SK-N-SH (cell line): Measurements from ENCODE around the gene MAPK14. TPM values are rescaled to one million over a fixed set of nuclear protein-coding genes. Genes with fewer than 3 reads are reported as not detected.
A peak's percentile ranks its signal among the peaks of the same experiment; 100 is the strongest.

Source experiments
- CTCF ChIA-PET: fragments of 300-600, 350-600 bp; formaldehyde crosslinking; extraction: SDS; loops from one replicate; lab custom pipeline; 2021; lab: Yijun Ruan, JAX
- POLR2A ChIA-PET: fragments of 350-600 bp; sonication (Branson Sonifier 250); formaldehyde crosslinking; extraction: SDS; loops from one replicate; lab custom pipeline; 2020; ENCODE audit warnings: antibody characterized with exemption, inconsistent platforms; lab: Yijun Ruan, JAX
- DNase-seq: peaks from one replicate; pipeline ENCODE4 v3.0.0; 2012
- H2AFZ ChIP-seq: fragments of 200-600 bp; sonication (generic); 2 replicates; pipeline ENCODE4 v1.8.1; 2016; ENCODE audit warnings: antibody characterized with exemption, mild to moderate bottlenecking, low read depth
- H3F3A ChIP-seq: fragments of 200-600 bp; sonication (generic); replicated peaks from 2 replicates; pipeline ENCODE3; 2016; ENCODE audit warnings: antibody characterized with exemption, mild to moderate bottlenecking; ENCODE audit not compliant: insufficient read depth
- H3K27ac ChIP-seq, 2 experiments: fragments of 200-500 bp in 1 of 2; fragments of 200-600 bp in 1 of 2; sonication (Bioruptor generic) in 1 of 2; sonication (generic), shearing (Covaris generic) in 1 of 2; 2 replicates each; pipeline versions ENCODE4 v1.5.1 to v1.6.1; 2014 to 2016; ENCODE audit warnings: low read depth in 2 of 2, inconsistent platforms in 1 of 2, low read length in 1 of 2, mild to moderate bottlenecking in 1 of 2, mixed read lengths in 1 of 2
- H3K27me3 ChIP-seq: fragments of 200-600 bp; sonication (generic), shearing (Covaris generic); 2 replicates; pipeline ENCODE4 v1.6.1; 2016; ENCODE audit warnings: mixed run types; ENCODE audit not compliant: insufficient read depth
- H3K36me3 ChIP-seq, 2 experiments: fragments of 200-500 bp in 1 of 2; fragments of 200-600 bp in 1 of 2; sonication (Bioruptor generic) in 1 of 2; sonication (generic) in 1 of 2; replicated peaks in 1 of 2; 2 replicates each; pipeline versions ENCODE3 to v1.5.1; 2014 to 2016; ENCODE audit warnings: low read length in 1 of 2, mild to moderate bottlenecking in 1 of 2; ENCODE audit not compliant: insufficient read depth in 2 of 2, control insufficient read depth in 1 of 2
- H3K4me1 ChIP-seq, 2 experiments: fragments of 200-500 bp in 1 of 2; fragments of 200-600 bp in 1 of 2; sonication (Bioruptor generic) in 1 of 2; sonication (generic), shearing (Covaris generic) in 1 of 2; 2 replicates each; pipeline versions ENCODE4 v1.5.1 to v1.6.1; 2014 to 2016; ENCODE audit warnings: low read depth in 1 of 2, low read length in 1 of 2, mixed run types in 1 of 2; ENCODE audit not compliant: insufficient read depth in 2 of 2, control insufficient read depth in 1 of 2
- H3K4me2 ChIP-seq: fragments of 200-600 bp; sonication (generic), shearing (Covaris generic); 2 replicates; pipeline ENCODE4 v1.6.1; 2017; ENCODE audit warnings: mixed run types
- H3K4me3 ChIP-seq, 2 experiments: fragments of 200-500 bp in 1 of 2; fragments of 200-600 bp in 1 of 2; sonication (Bioruptor generic) in 1 of 2; sonication (generic), shearing (Covaris generic) in 1 of 2; 2 replicates each; pipeline versions ENCODE4 v1.5.1 to v1.8.1; 2014 to 2016; ENCODE audit warnings: low read depth in 2 of 2, inconsistent platforms in 1 of 2, low read length in 1 of 2, mild to moderate bottlenecking in 1 of 2, mixed read lengths in 1 of 2, moderate library complexity in 1 of 2
- H3K79me2 ChIP-seq: fragments of 200-600 bp; sonication (generic); 2 replicates; pipeline ENCODE4 v1.8.1; 2017; ENCODE audit warnings: mild to moderate bottlenecking; ENCODE audit not compliant: insufficient read depth
- H3K9ac ChIP-seq: fragments of 200-600 bp; sonication (generic); 2 replicates; pipeline ENCODE4 v1.6.1; 2017; ENCODE audit warnings: mixed run types
- H3K9me2 ChIP-seq: fragments of 200-600 bp; sonication (generic); 2 replicates; pipeline ENCODE4 v1.6.1; 2017; ENCODE audit warnings: mixed run types
- H3K9me3 ChIP-seq: fragments of 200-600 bp; sonication (generic); 2 replicates; pipeline ENCODE4 v1.6.1; 2017; ENCODE audit warnings: mixed run types, mild to moderate bottlenecking, moderate library complexity
- H4K20me1 ChIP-seq: fragments of 200-600 bp; sonication (generic); 2 replicates; pipeline ENCODE4 v1.6.1; 2017; ENCODE audit warnings: mild to moderate bottlenecking, mixed run types; ENCODE audit not compliant: insufficient read depth
- ELF1 ChIP-seq: IDR thresholded peaks from 2 replicates; pipeline ENCODE4 v1.4.0; 2012
- EZH2phosphoT487 ChIP-seq: fragments of 200-600 bp; sonication (generic); IDR thresholded peaks from 2 replicates; pipeline ENCODE4 v1.6.1; 2017; ENCODE audit warnings: low read depth, mixed run types, mild to moderate bottlenecking, antibody characterized with exemption, moderate library complexity, borderline replicate concordance
- FOSL2 ChIP-seq: IDR thresholded peaks from 2 replicates; pipeline ENCODE4 v1.4.0; 2012; ENCODE audit warnings: low read depth, mild to moderate bottlenecking, moderate library complexity, borderline replicate concordance
- FOXM1 ChIP-seq: IDR thresholded peaks from 2 replicates; pipeline ENCODE4 v1.4.0; 2012; ENCODE audit warnings: low read depth, mild to moderate bottlenecking
- GABPA ChIP-seq: IDR thresholded peaks from 2 replicates; pipeline ENCODE4 v1.4.0; 2012; ENCODE audit warnings: low read depth, mild to moderate bottlenecking
- GATA2 ChIP-seq: sonication (generic); formaldehyde crosslinking; IDR thresholded peaks from 2 replicates; pipeline ENCODE4 v1.5.0; 2020; ENCODE audit warnings: mild to moderate bottlenecking, missing genetic modification reagents
- IRF3 ChIP-seq: fragments of 150-350 bp; IDR thresholded peaks from 2 replicates; pipeline ENCODE4 v1.6.1; 2016; ENCODE audit warnings: mild to moderate bottlenecking, low read depth, low read length
- MEF2A ChIP-seq: IDR thresholded peaks from 2 replicates; pipeline ENCODE4 v1.4.0; 2012; ENCODE audit warnings: low read depth, borderline replicate concordance
- POLR2AphosphoS5 ChIP-seq: IDR thresholded peaks from 2 replicates; pipeline ENCODE4 v1.6.1; 2012; ENCODE audit warnings: low read depth, low read length
- RFX5 ChIP-seq: IDR thresholded peaks from 2 replicates; pipeline ENCODE4 v1.6.1; 2012; ENCODE audit warnings: mild to moderate bottlenecking, improper control_type of control experiment, low read length
- RXRA ChIP-seq: IDR thresholded peaks from 2 replicates; pipeline ENCODE4 v1.4.0; 2012; ENCODE audit warnings: low read depth, mild to moderate bottlenecking, borderline replicate concordance
- SIN3A ChIP-seq: IDR thresholded peaks from 2 replicates; pipeline ENCODE4 v1.6.1; 2012; ENCODE audit warnings: low read depth, mild to moderate bottlenecking, low read length, moderate library complexity, borderline replicate concordance
- TAF1 ChIP-seq: IDR thresholded peaks from 2 replicates; pipeline ENCODE4 v1.6.1; 2012; ENCODE audit warnings: low read depth, mild to moderate bottlenecking, low read length, moderate library complexity, borderline replicate concordance
- ZBTB33 ChIP-seq: IDR thresholded peaks from 2 replicates; pipeline ENCODE4 v1.4.0; 2012; ENCODE audit warnings: low read depth, borderline replicate concordance
- WGBS: methylation state at CpG from one replicate; pipeline ENCODE4 v1.1.6; 2017; ENCODE audit warnings: low lambda C conversion rate; 5-methylcytosine and 5-hydroxymethylcytosine counted together
- polyA plus RNA-seq, 3 experiments: library from polyadenylated mRNA; depleted of rRNA; stranded (reverse); fragments of >200 nt; gene quantifications; 2 replicates each; pipeline ENCODE4 v1.2.3, GENCODE V29; 2012

The MAPK14 gene
- polyA plus RNA-seq, 1 of the 3 experiments (the other 2 are of a cell fraction): 19.8 TPM

- no peaks in the 10 kb centered on the region for H3K36me3 ChIP-seq
- no peak overlapping the region for H3K4me3 ChIP-seq
- H3F3A ChIP-seq: peaks cover under 1% of the 10 kb centered on the region
- no peaks in the 10 kb centered on the region for H4K20me1 ChIP-seq
- no peak overlapping the region for H3K9ac ChIP-seq
- no peak for TF ChIP-seq GABPA
- TF ChIP-seq FOSL2: no peak
- TF ChIP-seq RXRA: no peak
- no peak for TF ChIP-seq ZBTB33
- TF ChIP-seq FOXM1: no peak
- no peak for TF ChIP-seq POLR2AphosphoS5
- no peak for TF ChIP-seq IRF3
- TF ChIP-seq MEF2A: no peak
- no peak for TF ChIP-seq RFX5
- no peak overlapping the region for H3K4me2 ChIP-seq
- no peak for DNase-seq
- no peak overlapping the region for H3K27ac ChIP-seq
- no peaks in the 10 kb centered on the region for H3K4me1 ChIP-seq
- WGBS: 4% methylated on average over 1 of the region's 1 CpG
- H3K9me2 ChIP-seq: no peaks in the 10 kb centered on the region
- H3K27me3 ChIP-seq: no peaks in the 10 kb centered on the region; the same call in 1 of the 2 replicates
- ChIA-PET CTCF (no interaction called here), POLR2A (no interaction called here)
- H3K9me3 ChIP-seq: no peaks in the 10 kb centered on the region
- no peak overlapping the region for H2AFZ ChIP-seq
- no peaks in the 10 kb centered on the region for H3K79me2 ChIP-seq
Measured at GRCh38 chr6:36020154-36020553, 7.5 kb upstream of the MAPK14 start.

GRCh38 chr6:36023996-36024795 lies 3.4 kb upstream of the MAPK14 start, which contains the start of gene SLC26A8:
TSS of gene SLC26A8 (minus strand) at chr6:36024641. CDS start at chr6:36019707, 4,934 bp downstream.
- no peak within 1 kb of the TSS for H3K4me3 ChIP-seq
- peak within 1 kb of the TSS in 1 of 2 experiments; percentile 45; a peak in 1 of 4 replicates for H3K27ac ChIP-seq
- no peaks in the 10 kb centered on the region for H3K9me2 ChIP-seq
- 86% methylated on average over 13 of the region's 44 CpGs for WGBS
- peak within 1 kb of the TSS; percentile 4; the same call in 1 of the 2 replicates for H3K4me2 ChIP-seq
- ChIA-PET CTCF (interaction anchor here (8.3 kb wide), 1 partner anchor 71 kb away, joined by 224 read pairs; no protein-coding TSS in a partner anchor), POLR2A (no interaction called here)
- peaks cover 19% of the 10 kb centered on the region for H3F3A ChIP-seq
- H3K36me3 ChIP-seq: no peaks in the 10 kb centered on the region
- H3K9me3 ChIP-seq: no peaks in the 10 kb centered on the region
- H2AFZ ChIP-seq: peak within 1 kb of the TSS; percentile 52; the same call in 1 of the 2 replicates
- no peak for TF ChIP-seq GABPA
- TF ChIP-seq TAF1: no peak
- TF ChIP-seq EZH2phosphoT487: no peak
- no peak for TF ChIP-seq SIN3A
- TF ChIP-seq IRF3: no peak
- TF ChIP-seq ELF1: no peak
- TF ChIP-seq GATA2 (CRISPR knock-in tag): no peak
- H3K9ac ChIP-seq: no peak within 1 kb of the TSS
- no peak for DNase-seq
- peaks cover 15% of the 10 kb centered on the region for H3K79me2 ChIP-seq
- no peaks in the 10 kb centered on the region for H3K27me3 ChIP-seq
- H4K20me1 ChIP-seq: no peaks in the 10 kb centered on the region
- no peaks in the 10 kb centered on the region for H3K4me1 ChIP-seq
